Neural progenitor cell (in vitro differentiated cells): ENCODE data around the gene CTSS.

ENCODE experiments used
- CTCF ChIP-seq: fragments of 200-600 bp; sonication (generic); IDR thresholded peaks from 2 replicates; pipeline ENCODE4 v1.5.1; 2017; ENCODE audit warnings: antibody characterized with exemption, mild to moderate bottlenecking
- EZH2 ChIP-seq: fragments of 200-600 bp; sonication (generic); IDR thresholded peaks from 2 replicates; pipeline ENCODE4 v1.6.1; 2017; ENCODE audit warnings: antibody characterized with exemption, mild to moderate bottlenecking, moderate library complexity
- EZH2phosphoT487 ChIP-seq: fragments of 200-600 bp; sonication (generic); IDR thresholded peaks from 2 replicates; pipeline ENCODE4 v1.6.1; 2017; ENCODE audit warnings: antibody characterized with exemption

GRCh38 chr1:150787455-150787854 lies 21.9 kb upstream of the CTSS start:
- no peak for TF ChIP-seq CTCF
- TF ChIP-seq EZH2 = no peak
- no peak for TF ChIP-seq EZH2phosphoT487
